ENCODE data around the gene NODAL. TPM values are rescaled to one million over a fixed set of nuclear protein-coding genes. Genes with fewer than 3 reads are reported as not detected.

NODAL gene
- total RNA-seq, 1 experiment from 2014 or later: not detected

DNA sequence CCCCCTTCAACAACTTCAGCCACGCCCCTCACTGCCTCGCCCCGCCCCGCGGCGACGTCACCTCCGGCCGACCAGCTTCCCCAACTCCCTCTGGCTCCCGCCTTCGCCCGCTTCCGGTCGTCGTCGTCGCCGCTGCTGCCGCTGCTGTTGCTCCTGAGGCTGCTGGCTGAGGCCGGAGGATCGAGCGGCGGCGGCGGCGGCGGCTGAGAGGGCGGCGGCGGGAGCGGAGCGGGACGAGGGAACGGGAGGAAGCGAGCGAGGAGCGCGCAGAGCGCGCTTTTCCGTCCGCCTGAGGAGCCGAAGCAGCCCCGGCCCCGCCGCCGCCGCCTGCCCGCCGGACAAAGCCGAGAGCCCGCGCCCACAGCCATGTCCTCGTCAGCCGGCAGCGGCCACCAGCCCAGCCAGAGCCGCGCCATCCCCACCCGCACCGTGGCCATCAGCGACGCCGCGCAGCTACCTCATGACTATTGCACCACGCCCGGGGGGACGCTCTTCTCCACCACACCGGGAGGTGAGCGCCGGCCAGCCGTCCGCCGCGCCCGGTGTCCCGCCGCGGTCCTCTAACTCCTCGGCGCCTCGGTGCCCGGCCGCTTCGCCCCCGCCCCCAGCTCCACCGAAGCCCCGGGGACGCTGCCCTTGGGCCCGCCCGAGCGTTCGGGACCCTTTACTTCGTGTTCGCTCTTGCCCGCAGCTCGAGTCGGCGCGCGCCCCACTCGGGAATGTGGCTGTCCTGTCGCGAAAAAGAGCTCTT is 37.3 kb downstream of the NODAL start, which contains the start of gene EIF4EBP2:
Gene EIF4EBP2, plus strand, starts transcription at position 110 of the 751 bp plus-strand sequence. Its CDS starts 257 bp downstream, at position 367.
- peak; percentile 98 for DNase-seq (ENCODE audit: low spot score)
- in situ Hi-C loops (cut with HindIII; ENCODE audit: low sequenced_read_pairs): no loop called here

DNA sequence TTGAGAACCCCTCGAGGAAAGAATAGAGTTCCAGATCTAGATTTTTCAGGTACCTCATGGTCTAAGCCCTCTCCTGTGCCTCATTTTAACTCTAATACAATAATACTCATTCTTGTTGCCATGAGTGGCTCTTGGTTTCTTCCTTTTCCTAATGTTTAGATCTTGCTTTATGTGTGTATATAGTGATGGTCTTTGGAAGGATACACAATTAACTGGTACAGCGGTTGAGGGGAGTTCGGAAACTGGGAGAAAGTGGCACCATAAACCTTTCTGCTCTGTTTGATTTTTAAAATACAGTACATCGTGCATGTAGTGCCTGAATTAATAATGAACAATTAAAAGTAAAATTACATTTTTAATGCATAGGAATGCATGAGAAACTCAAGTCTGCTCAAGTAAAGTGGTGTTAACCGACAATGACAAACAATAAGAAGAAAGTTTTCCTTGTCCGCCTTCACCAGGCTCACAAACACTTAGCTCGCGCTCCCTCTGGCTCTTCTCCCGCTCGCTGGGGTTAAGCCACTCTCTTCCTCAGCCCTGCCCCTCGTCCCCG is 37.9 kb downstream of the NODAL start:
- in situ Hi-C loops (cut with HindIII; ENCODE audit: low sequenced_read_pairs): no loop called here
- DNase-seq (ENCODE audit: low spot score): no peak

DNA sequence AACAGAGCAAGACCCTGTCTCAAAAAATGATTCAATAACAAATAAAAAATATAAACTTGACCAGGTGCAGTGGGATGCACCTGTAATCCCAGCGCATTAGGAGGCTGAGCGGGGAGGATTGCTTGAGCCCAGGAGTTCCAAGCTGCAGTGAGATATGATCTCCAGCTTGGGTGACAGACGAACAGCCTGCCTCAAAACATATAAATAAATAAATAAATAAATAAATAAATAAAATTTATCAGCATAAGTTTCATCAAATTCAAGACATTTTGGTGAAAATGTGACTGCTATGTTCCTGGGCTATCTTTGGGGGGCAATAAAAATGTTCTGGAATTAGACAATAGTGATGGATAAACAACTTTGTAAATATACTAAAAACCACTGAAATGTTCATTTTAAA is 42.3 kb downstream of the NODAL start:
- in situ Hi-C loops (cut with HindIII; ENCODE audit: low sequenced_read_pairs): no loop called here
- DNase-seq (ENCODE audit: low spot score): no peak

DNA sequence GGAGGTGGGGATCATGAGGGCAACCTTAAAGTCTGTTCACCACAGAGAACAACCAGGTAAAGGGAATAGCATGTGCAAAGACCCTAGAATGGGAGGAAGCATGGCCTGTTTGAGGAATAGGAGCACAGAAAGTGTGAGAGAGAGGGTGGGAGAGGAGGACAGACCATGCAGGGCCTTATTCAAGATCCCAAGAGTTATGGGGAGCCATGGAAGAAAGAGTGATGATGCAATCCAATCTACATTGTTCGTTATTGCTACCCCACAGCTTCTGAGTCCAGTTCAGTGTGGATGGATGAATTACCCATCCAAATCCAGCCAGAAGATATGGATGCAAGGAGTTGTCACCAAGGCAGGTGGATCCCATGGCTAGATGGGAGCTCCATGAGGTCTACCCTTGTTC is 45.3 kb downstream of the NODAL start:
- in situ Hi-C loops (cut with HindIII; ENCODE audit: low sequenced_read_pairs): no loop called here
- no peak for DNase-seq (ENCODE audit: low spot score)

DNA sequence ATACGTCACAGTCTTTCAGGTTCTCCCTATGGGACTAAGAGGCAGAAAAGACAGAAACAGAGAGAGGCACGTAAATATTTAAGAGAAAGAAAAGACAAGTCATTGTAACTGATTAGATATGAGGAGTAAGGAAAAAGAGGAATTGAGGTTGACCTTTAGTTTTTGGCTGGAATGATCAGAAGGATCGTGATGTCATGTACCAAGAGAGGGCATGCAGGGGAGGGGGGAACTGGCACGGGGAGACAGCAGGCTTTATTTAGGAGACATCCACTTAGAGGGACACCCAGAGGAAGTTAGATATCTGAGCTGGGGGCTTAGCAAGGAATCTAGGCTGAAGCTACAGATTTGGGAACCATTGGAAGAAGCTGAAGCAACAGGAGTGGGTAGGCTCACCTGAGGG is 49.8 kb downstream of the NODAL start:
- in situ Hi-C loops (cut with HindIII; ENCODE audit: low sequenced_read_pairs): no loop called here
- no peak for DNase-seq (ENCODE audit: low spot score)

Other genes with a start within 250 kb of the NODAL start
- gene PPA1, start 208.3 kb downstream of the NODAL start, total RNA-seq (2014; rRNA removed; shearing (Covaris generic)): 283 and 317 TPM in 2 replicates
- gene NPFFR1, start 157.7 kb downstream of the NODAL start, total RNA-seq (2014; rRNA removed; shearing (Covaris generic)): not detected in 2 replicates
- gene LRRC20, start 59.1 kb downstream of the NODAL start, total RNA-seq (2014; rRNA removed; shearing (Covaris generic)): 44.8 and 53.2 TPM in 2 replicates
- 14.3 and 22.5 TPM in 2 replicates for gene EIF4EBP2, start 37.5 kb downstream of the NODAL start, total RNA-seq (2014; rRNA removed; shearing (Covaris generic))
- gene PALD1, start 37.1 kb upstream of the NODAL start, total RNA-seq (2014; rRNA removed; shearing (Covaris generic)): 31.8 and 34.8 TPM in 2 replicates
- gene PRF1, start 161.1 kb upstream of the NODAL start, total RNA-seq (2014; rRNA removed; shearing (Covaris generic)): not detected in 2 replicates
- gene ADAMTS14, start 230.8 kb upstream of the NODAL start, total RNA-seq (2014; rRNA removed; shearing (Covaris generic)): 0.03 TPM in 1 of 2 replicates, not detected in the other